ENCODE data around the gene TSC2. TPM values are rescaled to one million over a fixed set of nuclear protein-coding genes. Genes with fewer than 3 reads are reported as not detected.

The TSC2 gene
- total and polyA plus RNA-seq, 4 donors, result 23.3 to 51.2 (median 28.7) TPM

GRCh38 chr16:2066139-2066538 is 18.4 kb downstream of the TSC2 start:
- H3K27me3 ChIP-seq (ENCODE audit: control insufficient read depth in 4 of 4, insufficient read depth in 4 of 4, low read length in 3 of 4), result no peaks in the 10 kb centered on the region
- peaks cover 13 to 67% (median 23%) of the 10 kb centered on the region in 4 donors for H3K36me3 ChIP-seq (ENCODE audit: control insufficient read depth in 4 of 4, insufficient read depth in 3 of 4, low read depth in 1 of 4, low read length in 3 of 4)
- WGBS, result 97% methylated on average over 11 of the region's 11 CpGs
- no peak overlapping the region for H3K27ac ChIP-seq (ENCODE audit: low read depth in 1 of 2, low read length in 2 of 2)
- H3K9ac ChIP-seq (ENCODE audit: low read depth in 1 of 2, low read length in 2 of 2), result no peak overlapping the region
- DNase-seq (ENCODE audit: low spot score), result no peak
- peaks cover 0 to 7% (median 4%) of the 10 kb centered on the region in 4 donors for H3K4me1 ChIP-seq (ENCODE audit: control insufficient read depth in 4 of 4, insufficient read depth in 4 of 4, low read length in 3 of 4)
- no peak overlapping the region for H3K4me3 ChIP-seq (ENCODE audit: low read depth in 1 of 3, low read length in 3 of 3)
- TF ChIP-seq TAF1 (conservative IDR thresholded peaks at IDR 0.05), result no peak
- no peak for TF ChIP-seq EGR1 (IDR thresholded peaks at IDR 0.05; ENCODE audit: low read depth in 2 of 2)
- no peak for TF ChIP-seq SP1 (IDR thresholded peaks at IDR 0.05)
- no peak for TF ChIP-seq HNF4A (conservative IDR thresholded peaks at IDR 0.05)
- TF ChIP-seq ZBTB33 (IDR thresholded peaks at IDR 0.05), result no peak
- H3K9me3 ChIP-seq (ENCODE audit: control insufficient read depth in 4 of 4, low read length in 3 of 4), result no peaks in the 10 kb centered on the region

- Histone ChIP-seq H3K4me3 (ENCODE audit: low read depth in 1 of 3, low read length in 3 of 3) (no peak overlapping the region), H3K27me3 (ENCODE audit: control insufficient read depth in 4 of 4, insufficient read depth in 4 of 4, low read length in 3 of 4) (no peaks in the 10 kb centered on the region), H3K9me3 (ENCODE audit: control insufficient read depth in 4 of 4, low read length in 3 of 4) (no peaks in the 10 kb centered on the region), H3K27ac (ENCODE audit: low read depth in 1 of 2, low read length in 2 of 2) (no peak overlapping the region), H3K36me3 (ENCODE audit: control insufficient read depth in 4 of 4, insufficient read depth in 3 of 4, low read depth in 1 of 4, low read length in 3 of 4) (peaks cover 14 to 76% (median 27%) of the 10 kb centered on the region in 4 donors), H3K9ac (ENCODE audit: low read depth in 1 of 2, low read length in 2 of 2) (no peak overlapping the region), H3K4me1 (ENCODE audit: control insufficient read depth in 4 of 4, insufficient read depth in 4 of 4, low read length in 3 of 4) (no peaks in the 10 kb centered on the region)
- 96% methylated on average over 29 of the region's 29 CpGs for WGBS
- no peak for DNase-seq (ENCODE audit: low spot score)
- TF ChIP-seq HNF4A (conservative IDR thresholded peaks at IDR 0.05) (no peak), JUND (IDR thresholded peaks at IDR 0.05) (no peak), YY1 (IDR thresholded peaks at IDR 0.05) (no peak), TAF1 (conservative IDR thresholded peaks at IDR 0.05) (no peak), FOXA2 (IDR thresholded peaks at IDR 0.05) (no peak), NR2F2 (IDR thresholded peaks at IDR 0.05) (no peak), SP1 (IDR thresholded peaks at IDR 0.05) (no peak), EGR1 (IDR thresholded peaks at IDR 0.05; ENCODE audit: low read depth in 2 of 2) (no peak), RXRA (IDR thresholded peaks at IDR 0.05) (no peak), RAD21 (IDR thresholded peaks at IDR 0.05) (no peak), CTCF (IDR thresholded peaks at IDR 0.05; ENCODE audit: low read depth, low read length, missing input control) (no peak), ZBTB33 (IDR thresholded peaks at IDR 0.05) (no peak), HNF4G (IDR thresholded peaks at IDR 0.05) (no peak), MAX (IDR thresholded peaks at IDR 0.05) (no peak), FOXA1 (IDR thresholded peaks at IDR 0.05) (no peak), REST (IDR thresholded peaks at IDR 0.05) (no peak), GABPA (IDR thresholded peaks at IDR 0.05 in 1 of 2, conservative IDR thresholded peaks at IDR 0.05 in 1 of 2) (no peak), ATF3 (IDR thresholded peaks at IDR 0.05) (no peak)
Observed at GRCh38 chr16:2070576-2071453, 23.0 kb downstream of the TSC2 start.

Data from liver (tissue), 9 donors.